HCT116 (cell line): Measurements from ENCODE around the gene IFNLR1. TPM values are rescaled to one million over a fixed set of nuclear protein-coding genes. Genes with fewer than 3 reads are reported as not detected.

Experiments
- ATAC-seq: fragments of 200-7000 bp; cut with Tn5 transposase; 2 replicates; pipeline ENCODE4 v1.9.1; 2020; ENCODE audit warnings: mild to moderate bottlenecking, moderate library complexity
- BruUV-seq: library from RNA; stranded (reverse); fragments of 400-500 nt; replicated peaks from 2 replicates; lab custom pipeline; 2021; lab: Mats Ljungman, UMichigan
- CTCF ChIA-PET: fragments of 300-600 bp; sonication (Branson Sonifier 250); formaldehyde crosslinking; loops from one replicate; lab custom pipeline; 2021; ENCODE audit warnings: antibody characterized with exemption; lab: Charles Lee
- POLR2A ChIA-PET: fragments of 300-600, 350-600 bp; sonication (Branson Sonifier 250); formaldehyde crosslinking; loops from one replicate; lab custom pipeline; 2021; ENCODE audit warnings: antibody characterized with exemption; lab: Charles Lee
- RAD21 ChIA-PET, 2 experiments: fragments of 300-600 bp; sonication (Branson Sonifier 250); formaldehyde crosslinking; loops; one replicate each; lab custom pipeline; 2023; ENCODE audit warnings: low total read pairs in 2 of 2; ENCODE audit not compliant: uncharacterized antibody in 2 of 2, unreplicated experiment in 2 of 2, low non-redundant PET in 1 of 2; lab: Charles Lee
- DNase-seq: peaks from one replicate; pipeline ENCODE4 v3.0.0-alpha.2; 2010; ENCODE audit warnings: low read depth, low spot score
- H2AFZ ChIP-seq: fragments of 200-600 bp; shearing (Covaris generic), sonication (generic); 2 replicates; pipeline ENCODE4 v1.6.1; 2017; ENCODE audit warnings: low read depth, mixed run types, mixed read lengths, antibody characterized with exemption, low read length; ENCODE audit not compliant: poor library complexity, severe bottlenecking
- H3K27ac ChIP-seq: 2 replicates; pipeline ENCODE4 v1.5.1; 2012; ENCODE audit warnings: low read depth, low read length
- H3K27me3 ChIP-seq: fragments of 200-600 bp; sonication (generic); 2 replicates; pipeline ENCODE4 v1.6.1; 2016; ENCODE audit warnings: mixed run types, low read length, mixed read lengths; ENCODE audit not compliant: insufficient read depth
- H3K36me3 ChIP-seq, 2 experiments: fragments of 200-500 bp in 1 of 2; fragments of 200-600 bp in 1 of 2; sonication (Bioruptor generic) in 1 of 2; sonication (generic) in 1 of 2; 2 replicates each; pipeline versions ENCODE4 v1.5.1 to v1.6.1; 2014 to 2016; ENCODE audit warnings: low read length in 2 of 2, inconsistent platforms in 1 of 2, mixed read lengths in 1 of 2, mixed run types in 1 of 2; ENCODE audit not compliant: insufficient read depth in 2 of 2, control insufficient read depth in 1 of 2
- H3K4me1 ChIP-seq, 2 experiments: fragments of 200-600 bp in 1 of 2; sonication (generic) in 1 of 2; 2 replicates each; pipeline versions ENCODE4 v1.5.1 to v1.6.1; 2012 to 2017; ENCODE audit warnings: low read length in 2 of 2, inconsistent platforms in 1 of 2, mild to moderate bottlenecking in 1 of 2, mixed read lengths in 1 of 2, mixed run types in 1 of 2, moderate library complexity in 1 of 2; ENCODE audit not compliant: insufficient read depth in 2 of 2, control insufficient read depth in 1 of 2
- H3K4me2 ChIP-seq: fragments of 200-600 bp; sonication (generic); 2 replicates; pipeline ENCODE4 v1.6.1; 2017; ENCODE audit warnings: mixed run types, low read length, mixed read lengths
- H3K4me3 ChIP-seq, 2 experiments: fragments of 200-600 bp in 1 of 2; sonication (generic) in 1 of 2; replicated peaks in 1 of 2; 2 replicates each; pipeline ENCODE4 v1.5.1; 2011 to 2016; ENCODE audit warnings: low read length in 2 of 2, control low read depth in 1 of 2, low read depth in 1 of 2, mild to moderate bottlenecking in 1 of 2, mixed read lengths in 1 of 2, mixed run types in 1 of 2
- H3K79me2 ChIP-seq: fragments of 200-600 bp; sonication (generic); 2 replicates; pipeline ENCODE4 v1.6.1; 2017; ENCODE audit warnings: mild to moderate bottlenecking, mixed run types, low read length, moderate library complexity, mixed read lengths; ENCODE audit not compliant: insufficient read depth
- H3K9ac ChIP-seq: fragments of 200-600 bp; sonication (generic); 2 replicates; pipeline ENCODE4 v1.6.1; 2016; ENCODE audit warnings: low read length, mixed read lengths
- H3K9me2 ChIP-seq: fragments of 200-600 bp; sonication (generic), shearing (Covaris generic); 2 replicates; pipeline ENCODE4 v1.6.1; 2017; ENCODE audit warnings: mixed run types, mild to moderate bottlenecking, moderate library complexity; ENCODE audit not compliant: insufficient read depth
- H3K9me3 ChIP-seq, 2 experiments: fragments of 200-500 bp in 1 of 2; fragments of 200-600 bp in 1 of 2; sonication (Bioruptor generic) in 1 of 2; sonication (generic) in 1 of 2; 2 replicates each; pipeline ENCODE4 v1.6.1; 2014 to 2017; ENCODE audit warnings: low read length in 2 of 2, mixed read lengths in 2 of 2, inconsistent platforms in 1 of 2, low read depth in 1 of 2, mild to moderate bottlenecking in 1 of 2, mixed run types in 1 of 2, moderate library complexity in 1 of 2; ENCODE audit not compliant: control insufficient read depth in 1 of 2, insufficient read depth in 1 of 2
- H4K20me1 ChIP-seq: fragments of 200-600 bp; sonication (generic), shearing (Covaris generic); 2 replicates; pipeline ENCODE4 v1.6.1; 2017; ENCODE audit warnings: mixed run types, mild to moderate bottlenecking, moderate library complexity; ENCODE audit not compliant: insufficient read depth
- ATF3 ChIP-seq: IDR thresholded peaks from 2 replicates; pipeline ENCODE4 v1.6.1; 2012
- CBX3 ChIP-seq: IDR thresholded peaks from 2 replicates; pipeline ENCODE4 v1.6.1; 2012; ENCODE audit warnings: low read depth
- CTCF ChIP-seq, 3 experiments: fragments of 200-600 bp in 1 of 3; sonication (generic) in 1 of 3; IDR thresholded peaks in 2 of 3; conservative IDR thresholded peaks in 1 of 3; 2 replicates each; pipeline ENCODE4 v1.5.1; 2012 to 2017; ENCODE audit warnings: low read depth in 2 of 3, low read length in 2 of 3, antibody characterized with exemption in 1 of 3, borderline replicate concordance in 1 of 3, control low read depth in 1 of 3, mild to moderate bottlenecking in 1 of 3, mixed read lengths in 1 of 3, mixed run types in 1 of 3, moderate library complexity in 1 of 3; ENCODE audit not compliant: insufficient read depth in 1 of 3
- EZH2phosphoT487 ChIP-seq: fragments of 200-600 bp; IDR thresholded peaks from 2 replicates; pipeline ENCODE4 v1.6.1; 2018; ENCODE audit warnings: antibody characterized with exemption, borderline replicate concordance
- JUND ChIP-seq: IDR thresholded peaks from 2 replicates; pipeline ENCODE4 v1.6.1; 2012
- SP1 ChIP-seq: IDR thresholded peaks from 2 replicates; pipeline ENCODE4 v1.6.1; 2012; ENCODE audit warnings: low read depth
- SRF ChIP-seq: IDR thresholded peaks from 2 replicates; pipeline ENCODE4 v1.6.1; 2012; ENCODE audit warnings: low read depth
- YY1 ChIP-seq: IDR thresholded peaks from 2 replicates; pipeline ENCODE4 v1.6.1; 2011; ENCODE audit warnings: low read length, low read depth, moderate library complexity, mild to moderate bottlenecking; ENCODE audit not compliant: insufficient replicate concordance; ENCODE audit errors: extremely low read depth
- ZFX ChIP-seq: fragments of 450-650 bp; IDR thresholded peaks from 2 replicates; pipeline ENCODE4 v1.6.1; 2017
- intact Hi-C: fragments of 100-400 bp; cut with micrococcal nuclease; formaldehyde crosslinking; loops from 2 replicates; pipeline ENCODE4 v1.10.0; 2022
- total RNA-seq: library from RNA; stranded (reverse); gene quantifications from one replicate; pipeline ENCODE4 v1.2.1, GENCODE V29; 2021; ENCODE audit not compliant: unreplicated experiment

IFNLR1 gene
- total RNA-seq, 1 experiment from 2014 or later = 7.6 TPM

DNA sequence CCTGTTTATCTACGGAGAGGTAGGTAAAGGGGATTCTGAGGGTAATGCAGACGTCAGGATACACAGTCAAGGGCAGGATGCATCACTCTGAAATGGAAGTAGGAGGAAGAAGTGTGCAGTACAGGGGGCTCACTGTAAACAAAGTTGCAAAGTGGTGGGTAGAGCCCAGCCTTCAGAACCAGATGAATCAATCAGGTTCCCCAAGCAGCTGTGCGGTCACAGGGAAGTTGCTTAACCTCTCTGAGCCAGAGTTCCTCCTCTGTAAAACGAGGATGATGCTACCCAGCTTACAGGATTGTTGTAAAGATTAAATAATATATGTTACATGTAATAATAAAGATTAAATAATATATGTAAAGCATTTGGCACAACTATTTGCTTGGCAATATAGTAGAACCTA is 61.6 kb downstream of the IFNLR1 start:
- Histone ChIP-seq H3K4me3 (no peak overlapping the region), H3K27me3 (no peaks in the 10 kb centered on the region), H3K9me3 (peaks cover 0 to 3% of the 10 kb centered on the region in 2 experiments; a peak in 1 of 4 replicates), H3K27ac (no peak overlapping the region), H3K4me2 (no peak overlapping the region), H3K36me3 (peaks cover 0 to 4% of the 10 kb centered on the region in 2 experiments; a peak in 1 of 4 replicates)
- BruUV-seq = no TSS peak
- DNase-seq = no peak
- intact Hi-C loops = no loop called here
- CTCF ChIA-PET = interaction anchor here (1.1 kb wide), 1 partner anchor 25 kb away, joined by 4 read pairs; no protein-coding TSS in a partner anchor
- TF ChIP-seq EZH2phosphoT487 (no peak), JUND (no peak), YY1 (no peak), ATF3 (no peak)
- TF ChIP-seq, all 23 proteins: peak for 0
- H3K79me2 ChIP-seq = no peaks in the 10 kb centered on the region
- H2AFZ ChIP-seq = no peak overlapping the region
- H3K9ac ChIP-seq = no peak overlapping the region
- RAD21 ChIA-PET = no interaction called here
- no peaks in the 10 kb centered on the region for H3K9me2 ChIP-seq
- POLR2A ChIA-PET = no interaction called here
- H3K4me1 ChIP-seq = no peaks in the 10 kb centered on the region
- no peak for ATAC-seq
- no peaks in the 10 kb centered on the region for H4K20me1 ChIP-seq

DNA sequence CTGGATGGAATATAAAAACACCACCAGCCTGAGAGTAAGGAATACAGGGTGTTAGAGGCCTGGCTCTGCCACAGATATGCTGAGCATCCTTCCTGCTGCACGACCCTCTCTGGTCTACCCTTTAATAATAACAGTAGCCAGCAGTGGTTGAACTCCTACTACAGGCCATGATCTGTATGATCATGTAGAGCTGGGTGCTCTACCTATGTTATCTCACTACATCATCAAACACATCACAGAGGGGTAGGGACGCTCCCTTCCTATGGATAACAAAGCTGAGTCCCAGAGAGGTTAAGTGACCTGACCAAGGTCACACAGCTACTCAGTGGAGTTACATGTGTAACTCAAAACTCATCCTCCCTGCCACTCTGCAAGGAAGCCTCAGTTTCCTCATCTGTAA is 62.1 kb downstream of the IFNLR1 start:
- no peaks in the 10 kb centered on the region for H4K20me1 ChIP-seq
- H3K4me2 ChIP-seq = no peak overlapping the region
- ATAC-seq (no peak), DNase-seq (no peak)
- H3K27me3 ChIP-seq = no peaks in the 10 kb centered on the region
- no peak overlapping the region for H2AFZ ChIP-seq
- H3K9me3 ChIP-seq = no peaks in the 10 kb centered on the region
- H3K27ac ChIP-seq = no peak overlapping the region
- H3K79me2 ChIP-seq = no peaks in the 10 kb centered on the region
- no peaks in the 10 kb centered on the region for H3K36me3 ChIP-seq
- TF ChIP-seq YY1 (no peak), CTCF (IDR thresholded peaks at IDR 0.05 in 2 of 3, conservative IDR thresholded peaks at IDR 0.05 in 1 of 3; ENCODE audit: borderline replicate concordance in 1 of 3, insufficient read depth in 1 of 3, low read depth in 2 of 3, low read length in 2 of 3) (no peak), EZH2phosphoT487 (no peak), CBX3 (no peak), ZFX (no peak), SRF (no peak), SP1 (no peak)
- no TSS peak for BruUV-seq
- ChIA-PET CTCF (no interaction called here), POLR2A (no interaction called here), RAD21 (no interaction called here)
- no peaks in the 10 kb centered on the region for H3K4me1 ChIP-seq
- intact Hi-C loops = no loop called here
- no peak overlapping the region for H3K4me3 ChIP-seq
- no peaks in the 10 kb centered on the region for H3K9me2 ChIP-seq
- no peak overlapping the region for H3K9ac ChIP-seq
